K562 (cell line): ENCODE results near the gene DAO. TPM values are rescaled to one million over a fixed set of nuclear protein-coding genes. Genes with fewer than 3 reads are reported as not detected.
A peak's percentile ranks its signal among the peaks of the same experiment; 100 is the strongest.

Experiments used
- ATAC-seq: fragments of 200-7000 bp; cut with Tn5 transposase; 3 replicates; pipeline ENCODE4 v1.9.1; 2020; ENCODE audit warnings: moderate library complexity
- BruUV-seq: library from RNA; stranded (reverse); fragments of 400-500 nt; replicated peaks from 2 replicates; lab custom pipeline; 2021; lab: Mats Ljungman, UMichigan
- CTCF ChIA-PET: fragments of 300-600 bp; formaldehyde crosslinking; extraction: SDS; loops from one replicate; lab custom pipeline; 2021; ENCODE audit warnings: low intra/inter-chr PET ratio; lab: Yijun Ruan, JAX
- POLR2A ChIA-PET: fragments of 300-600, 350-650 bp; sonication (Branson Sonifier 250); formaldehyde crosslinking; extraction: SDS; loops from one replicate; lab custom pipeline; 2021; ENCODE audit warnings: antibody characterized with exemption, inconsistent platforms; lab: Yijun Ruan, JAX
- DNase-seq, 4 experiments: peaks; one replicate each; pipeline versions ENCODE4 v3.0.0 to v3.0.0-alpha.2; 2011 to 2018; ENCODE audit warnings: low spot score in 3 of 4, mixed read lengths in 3 of 4; ENCODE audit errors: extremely low read depth in 1 of 4
- FAIRE-seq: peaks from 2 replicates; lab custom pipeline; 2011; peaks lifted over from hg19 to GRCh38; lab: Jason Lieb, UNC
- H2AFZ ChIP-seq: 2 replicates; pipeline ENCODE4 v1.6.0; 2011; ENCODE audit warnings: low read depth, low read length, control low read depth, inconsistent platforms
- H3K27ac ChIP-seq: fragments of 200-600 bp; 3 replicates; pipeline ENCODE4 v1.8.0; 2011; ENCODE audit warnings: low read depth, mild to moderate bottlenecking, control low read depth, inconsistent platforms, low read length, moderate library complexity, mixed read lengths; ENCODE audit errors: extremely low read depth
- H3K27me3 ChIP-seq, 2 experiments: fragments of 300-600 bp in 1 of 2; 2 replicates in 1 of 2; 3 replicates in 1 of 2; pipeline versions ENCODE4 v1.6.0 to v1.8.0; 2011; ENCODE audit warnings: inconsistent platforms in 2 of 2, low read length in 2 of 2, mild to moderate bottlenecking in 1 of 2, mixed read lengths in 1 of 2, moderate library complexity in 1 of 2; ENCODE audit not compliant: control insufficient read depth in 2 of 2, insufficient read depth in 2 of 2
- H3K36me3 ChIP-seq: fragments of 300-600 bp; 3 replicates; pipeline ENCODE4 v1.8.0; 2011; ENCODE audit warnings: mild to moderate bottlenecking, low read length, inconsistent platforms; ENCODE audit not compliant: control insufficient read depth, insufficient read depth
- H3K4me1 ChIP-seq, 2 experiments: fragments of 200-600 bp in 1 of 2; replicated peaks in 1 of 2; 2 replicates in 1 of 2; 3 replicates in 1 of 2; pipeline versions ENCODE4 v1.5.1 to v1.8.0; 2011; ENCODE audit warnings: inconsistent platforms in 2 of 2, low read length in 2 of 2, mild to moderate bottlenecking in 1 of 2, mixed read lengths in 1 of 2, moderate library complexity in 1 of 2; ENCODE audit not compliant: control insufficient read depth in 2 of 2, insufficient read depth in 2 of 2
- H3K4me2 ChIP-seq: 2 replicates; pipeline ENCODE4 v1.6.1; 2011; ENCODE audit warnings: low read length, control low read depth, inconsistent platforms, mixed read lengths; ENCODE audit not compliant: insufficient read depth
- H3K4me3 ChIP-seq: fragments of 200-600 bp; sonication (generic), shearing (Covaris generic); 2 replicates; pipeline ENCODE4 v1.5.1; 2016; ENCODE audit warnings: control low read depth, inconsistent platforms
- H3K79me2 ChIP-seq: fragments of 200-600 bp; 3 replicates; pipeline ENCODE4 v1.8.0; 2011; ENCODE audit warnings: low read length, inconsistent platforms; ENCODE audit not compliant: control insufficient read depth, insufficient read depth
- H3K9ac ChIP-seq, 2 experiments: 2 replicates each; pipeline versions ENCODE4 v1.6.0 to v1.6.1; 2011; ENCODE audit warnings: low read depth in 2 of 2, low read length in 2 of 2, control low read depth in 1 of 2, inconsistent platforms in 1 of 2, mild to moderate bottlenecking in 1 of 2, mixed read lengths in 1 of 2; ENCODE audit not compliant: insufficient read depth in 1 of 2
- H3K9me1 ChIP-seq: one replicate; pipeline ENCODE4 v1.6.0; 2011; ENCODE audit warnings: inconsistent platforms, mild to moderate bottlenecking, low read length, moderate library complexity; ENCODE audit not compliant: control insufficient read depth, insufficient read depth
- H3K9me3 ChIP-seq: replicated peaks from 2 replicates; pipeline ENCODE4 v1.5.1; 2011; ENCODE audit warnings: low read depth, low read length, inconsistent platforms; ENCODE audit not compliant: control insufficient read depth, insufficient read depth
- H4K20me1 ChIP-seq: replicated peaks from 2 replicates; pipeline ENCODE4 v1.6.1; 2011; ENCODE audit warnings: low read length, inconsistent platforms, mixed read lengths; ENCODE audit not compliant: control insufficient read depth, insufficient read depth
- CSDE1 ChIP-seq, 2 experiments: fragments of 450-650 bp; IDR thresholded peaks; 2 replicates each; pipeline ENCODE4 v1.6.1; 2016; ENCODE audit warnings: mild to moderate bottlenecking in 1 of 2
- MIER1 ChIP-seq: fragments of 450-650 bp; IDR thresholded peaks from 2 replicates; pipeline ENCODE4 v1.6.1; 2016; ENCODE audit warnings: antibody characterized with exemption, mild to moderate bottlenecking, low read depth
- NR2C2 ChIP-seq, 2 experiments: fragments of 200-800 bp in 1 of 2; sonication (Bioruptor generic) in 1 of 2; sonication (generic) in 1 of 2; formaldehyde crosslinking in 1 of 2; IDR thresholded peaks; 2 replicates each; pipeline versions ENCODE4 v1.6.1 to v1.8.0; 2016 to 2022; ENCODE audit warnings: mild to moderate bottlenecking in 1 of 2, missing compliant biosample characterization in 1 of 2, missing genetic modification characterization in 1 of 2, missing genetic modification reagents in 1 of 2
- TEAD2 ChIP-seq: fragments of 450-650 bp; IDR thresholded peaks from 2 replicates; pipeline ENCODE4 v1.6.1; 2016; ENCODE audit warnings: missing genetic modification characterization, control low read depth, missing compliant biosample characterization
- WGBS: fragments of 100-300 bp; shearing (Covaris generic); methylation state at CpG from one replicate; pipeline ENCODE4 v1.1.6; 2016; ENCODE audit warnings: low coverage, mixed read lengths; ENCODE audit not compliant: insufficient coverage; ENCODE audit errors: missing lambda C conversion rate; 5-methylcytosine and 5-hydroxymethylcytosine counted together
- in situ Hi-C: fragments of 300-500 bp; cut with MboI; formaldehyde crosslinking; loops from 4 replicates; pipeline ENCODE4 v1.15.0; 2018; ENCODE audit warnings: inconsistent platforms, mixed read lengths
- intact Hi-C: fragments of 100-400 bp; cut with micrococcal nuclease; formaldehyde crosslinking; loops from 2 replicates; pipeline ENCODE4 v1.14.2; 2022
- polyA plus RNA-seq, 8 experiments: library from polyadenylated mRNA; depleted of rRNA in 4 of 8; stranded (reverse) in 5 of 8; unstranded in 3 of 8; fragments of >200 nt; fragmentation: Nextera tagmentation in 2 of 8; fragmentation: Illumina TruSeq in 1 of 8; extraction: Ambion mirVana in 2 of 8; extraction: Trizol in 1 of 8; gene quantifications; 2 replicates each; pipeline versions ENCODE4 v1.2.1 to v1.2.3, GENCODE V29; 2011 to 2014; ENCODE audit warnings: inconsistent platforms in 1 of 8, missing spikeins in 1 of 8
- total RNA-seq, 7 experiments: library from RNA; depleted of rRNA in 6 of 7; stranded (reverse); fragments of >200 nt in 6 of 7; fragmentation: Illumina TruSeq in 2 of 7; extraction: Trizol in 2 of 7; gene quantifications; 2 replicates each; pipeline versions ENCODE4 v1.2.1 to v1.2.3, GENCODE V29; 2011 to 2021; ENCODE audit warnings: low replicate concordance in 1 of 7
- TF ChIP-seq, protein P1 (sequence below): fragments of 450-650 bp; formaldehyde crosslinking; conservative IDR thresholded peaks from 2 replicates; pipeline ENCODE4 v1.4.0; 2022; ENCODE audit warnings: mild to moderate bottlenecking, missing genetic modification characterization
- TF ChIP-seq, protein P2 (sequence below): fragments of 450-650 bp; IDR thresholded peaks from 2 replicates; pipeline ENCODE4 v1.6.1; 2016; ENCODE audit warnings: mild to moderate bottlenecking, moderate library complexity

The DAO gene
- total and polyA plus RNA-seq, 9 of the 15 experiments (the other 6 are each of a cell fraction or from before 2014, with no cell fraction given), result not detected

DNA sequence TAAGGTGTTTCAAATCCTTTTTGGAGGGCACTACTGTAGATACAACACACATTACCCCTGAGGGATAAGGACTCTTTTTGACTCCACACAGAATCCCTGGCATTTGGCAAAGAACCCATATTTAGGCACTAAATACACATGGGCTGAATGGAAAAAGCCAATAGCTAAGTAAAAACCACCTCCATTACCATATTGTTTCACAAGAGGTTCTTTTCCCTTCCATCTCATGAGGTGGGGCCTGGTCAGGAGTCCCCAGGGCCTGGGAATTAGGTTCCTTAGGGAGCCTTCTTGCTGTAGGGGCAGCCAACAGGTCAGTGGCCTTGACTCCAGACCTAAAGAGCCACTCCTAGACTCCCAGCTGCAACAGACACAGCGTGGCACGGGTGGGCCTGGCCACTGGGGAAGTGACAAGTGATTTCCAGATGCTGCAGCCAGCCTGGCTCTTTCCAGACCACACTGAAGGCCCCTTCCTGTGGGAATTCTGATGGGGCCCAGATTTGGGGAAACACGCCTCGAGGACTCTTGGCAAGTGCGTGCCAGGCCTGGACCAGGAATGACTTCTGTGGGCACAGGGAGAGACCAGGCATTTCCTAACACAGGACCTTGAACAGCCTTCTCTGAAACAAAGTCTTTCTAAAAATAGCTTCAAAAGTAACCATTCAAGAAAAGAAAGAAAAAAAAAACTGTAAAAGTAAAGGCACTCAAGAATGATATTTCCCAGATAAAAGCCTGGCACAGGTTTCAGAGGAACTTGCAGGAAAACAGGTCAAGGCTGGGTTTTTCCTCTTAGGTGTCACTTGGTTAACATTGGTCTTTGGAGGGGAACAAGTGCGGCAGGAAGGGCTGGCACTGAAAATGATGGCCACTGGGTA is 40.6 kb upstream of the DAO start:
- H3K9me3 ChIP-seq, result no peaks in the 10 kb centered on the region
- H3K4me3 ChIP-seq, result no peak overlapping the region
- H3K36me3 ChIP-seq, result no peaks in the 10 kb centered on the region; the same call in 2 of the 3 replicates
- no peaks in the 10 kb centered on the region for H3K9me1 ChIP-seq
- H3K27ac ChIP-seq, result peak overlapping the region; percentile 79
- FAIRE-seq (no peak), DNase-seq (no peak), ATAC-seq (no peak)
- H3K4me2 ChIP-seq, result 0 out of 2 replicates have a peak overlapping the region, but pooled peaks have one; percentile 48
- CTCF ChIA-PET, result no interaction called here
- WGBS, result 81% methylated on average over 6 of the region's 6 CpGs
- peaks cover 10 to 18% of the 10 kb centered on the region in 2 experiments for H3K4me1 ChIP-seq
- no TSS peak for BruUV-seq
- H3K9ac ChIP-seq, result peak overlapping the region; percentile 36 to 54
- in situ Hi-C loops, result no loop called here
- no peaks in the 10 kb centered on the region for H4K20me1 ChIP-seq
- no peaks in the 10 kb centered on the region for H3K27me3 ChIP-seq
- intact Hi-C loops, result no loop called here
- POLR2A ChIA-PET, result interaction anchor here (0.7 to 1.4 kb wide), 2 partner anchors 9 to 309 kb away, joined by 3 to 5 read pairs; no protein-coding TSS in a partner anchor
- peak overlapping the region; percentile 79; the same call in 1 of the 2 replicates for H2AFZ ChIP-seq
- H3K79me2 ChIP-seq, result no peaks in the 10 kb centered on the region
- TF ChIP-seq MIER1, result no peak
- TF ChIP-seq NR2C2 (CRISPR knock-in tag; IDR thresholded peaks at IDR 0.05), result no peak
- 0 out of 2 replicates have a peak, but pooled peaks have one; percentile 1 for TF ChIP-seq NR2C2 (tag; IDR thresholded peaks at IDR 0.05)
- no peak for TF ChIP-seq CSDE1 (IDR thresholded peaks at IDR 0.05)
- TF ChIP-seq, protein P1, sequence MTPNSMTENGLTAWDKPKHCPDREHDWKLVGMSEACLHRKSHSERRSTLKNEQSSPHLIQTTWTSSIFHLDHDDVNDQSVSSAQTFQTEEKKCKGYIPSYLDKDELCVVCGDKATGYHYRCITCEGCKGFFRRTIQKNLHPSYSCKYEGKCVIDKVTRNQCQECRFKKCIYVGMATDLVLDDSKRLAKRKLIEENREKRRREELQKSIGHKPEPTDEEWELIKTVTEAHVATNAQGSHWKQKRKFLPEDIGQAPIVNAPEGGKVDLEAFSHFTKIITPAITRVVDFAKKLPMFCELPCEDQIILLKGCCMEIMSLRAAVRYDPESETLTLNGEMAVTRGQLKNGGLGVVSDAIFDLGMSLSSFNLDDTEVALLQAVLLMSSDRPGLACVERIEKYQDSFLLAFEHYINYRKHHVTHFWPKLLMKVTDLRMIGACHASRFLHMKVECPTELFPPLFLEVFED (CRISPR knock-in tag), result peak; percentile 46; the same call in 1 of the 2 replicates
- TF ChIP-seq, protein P2, sequence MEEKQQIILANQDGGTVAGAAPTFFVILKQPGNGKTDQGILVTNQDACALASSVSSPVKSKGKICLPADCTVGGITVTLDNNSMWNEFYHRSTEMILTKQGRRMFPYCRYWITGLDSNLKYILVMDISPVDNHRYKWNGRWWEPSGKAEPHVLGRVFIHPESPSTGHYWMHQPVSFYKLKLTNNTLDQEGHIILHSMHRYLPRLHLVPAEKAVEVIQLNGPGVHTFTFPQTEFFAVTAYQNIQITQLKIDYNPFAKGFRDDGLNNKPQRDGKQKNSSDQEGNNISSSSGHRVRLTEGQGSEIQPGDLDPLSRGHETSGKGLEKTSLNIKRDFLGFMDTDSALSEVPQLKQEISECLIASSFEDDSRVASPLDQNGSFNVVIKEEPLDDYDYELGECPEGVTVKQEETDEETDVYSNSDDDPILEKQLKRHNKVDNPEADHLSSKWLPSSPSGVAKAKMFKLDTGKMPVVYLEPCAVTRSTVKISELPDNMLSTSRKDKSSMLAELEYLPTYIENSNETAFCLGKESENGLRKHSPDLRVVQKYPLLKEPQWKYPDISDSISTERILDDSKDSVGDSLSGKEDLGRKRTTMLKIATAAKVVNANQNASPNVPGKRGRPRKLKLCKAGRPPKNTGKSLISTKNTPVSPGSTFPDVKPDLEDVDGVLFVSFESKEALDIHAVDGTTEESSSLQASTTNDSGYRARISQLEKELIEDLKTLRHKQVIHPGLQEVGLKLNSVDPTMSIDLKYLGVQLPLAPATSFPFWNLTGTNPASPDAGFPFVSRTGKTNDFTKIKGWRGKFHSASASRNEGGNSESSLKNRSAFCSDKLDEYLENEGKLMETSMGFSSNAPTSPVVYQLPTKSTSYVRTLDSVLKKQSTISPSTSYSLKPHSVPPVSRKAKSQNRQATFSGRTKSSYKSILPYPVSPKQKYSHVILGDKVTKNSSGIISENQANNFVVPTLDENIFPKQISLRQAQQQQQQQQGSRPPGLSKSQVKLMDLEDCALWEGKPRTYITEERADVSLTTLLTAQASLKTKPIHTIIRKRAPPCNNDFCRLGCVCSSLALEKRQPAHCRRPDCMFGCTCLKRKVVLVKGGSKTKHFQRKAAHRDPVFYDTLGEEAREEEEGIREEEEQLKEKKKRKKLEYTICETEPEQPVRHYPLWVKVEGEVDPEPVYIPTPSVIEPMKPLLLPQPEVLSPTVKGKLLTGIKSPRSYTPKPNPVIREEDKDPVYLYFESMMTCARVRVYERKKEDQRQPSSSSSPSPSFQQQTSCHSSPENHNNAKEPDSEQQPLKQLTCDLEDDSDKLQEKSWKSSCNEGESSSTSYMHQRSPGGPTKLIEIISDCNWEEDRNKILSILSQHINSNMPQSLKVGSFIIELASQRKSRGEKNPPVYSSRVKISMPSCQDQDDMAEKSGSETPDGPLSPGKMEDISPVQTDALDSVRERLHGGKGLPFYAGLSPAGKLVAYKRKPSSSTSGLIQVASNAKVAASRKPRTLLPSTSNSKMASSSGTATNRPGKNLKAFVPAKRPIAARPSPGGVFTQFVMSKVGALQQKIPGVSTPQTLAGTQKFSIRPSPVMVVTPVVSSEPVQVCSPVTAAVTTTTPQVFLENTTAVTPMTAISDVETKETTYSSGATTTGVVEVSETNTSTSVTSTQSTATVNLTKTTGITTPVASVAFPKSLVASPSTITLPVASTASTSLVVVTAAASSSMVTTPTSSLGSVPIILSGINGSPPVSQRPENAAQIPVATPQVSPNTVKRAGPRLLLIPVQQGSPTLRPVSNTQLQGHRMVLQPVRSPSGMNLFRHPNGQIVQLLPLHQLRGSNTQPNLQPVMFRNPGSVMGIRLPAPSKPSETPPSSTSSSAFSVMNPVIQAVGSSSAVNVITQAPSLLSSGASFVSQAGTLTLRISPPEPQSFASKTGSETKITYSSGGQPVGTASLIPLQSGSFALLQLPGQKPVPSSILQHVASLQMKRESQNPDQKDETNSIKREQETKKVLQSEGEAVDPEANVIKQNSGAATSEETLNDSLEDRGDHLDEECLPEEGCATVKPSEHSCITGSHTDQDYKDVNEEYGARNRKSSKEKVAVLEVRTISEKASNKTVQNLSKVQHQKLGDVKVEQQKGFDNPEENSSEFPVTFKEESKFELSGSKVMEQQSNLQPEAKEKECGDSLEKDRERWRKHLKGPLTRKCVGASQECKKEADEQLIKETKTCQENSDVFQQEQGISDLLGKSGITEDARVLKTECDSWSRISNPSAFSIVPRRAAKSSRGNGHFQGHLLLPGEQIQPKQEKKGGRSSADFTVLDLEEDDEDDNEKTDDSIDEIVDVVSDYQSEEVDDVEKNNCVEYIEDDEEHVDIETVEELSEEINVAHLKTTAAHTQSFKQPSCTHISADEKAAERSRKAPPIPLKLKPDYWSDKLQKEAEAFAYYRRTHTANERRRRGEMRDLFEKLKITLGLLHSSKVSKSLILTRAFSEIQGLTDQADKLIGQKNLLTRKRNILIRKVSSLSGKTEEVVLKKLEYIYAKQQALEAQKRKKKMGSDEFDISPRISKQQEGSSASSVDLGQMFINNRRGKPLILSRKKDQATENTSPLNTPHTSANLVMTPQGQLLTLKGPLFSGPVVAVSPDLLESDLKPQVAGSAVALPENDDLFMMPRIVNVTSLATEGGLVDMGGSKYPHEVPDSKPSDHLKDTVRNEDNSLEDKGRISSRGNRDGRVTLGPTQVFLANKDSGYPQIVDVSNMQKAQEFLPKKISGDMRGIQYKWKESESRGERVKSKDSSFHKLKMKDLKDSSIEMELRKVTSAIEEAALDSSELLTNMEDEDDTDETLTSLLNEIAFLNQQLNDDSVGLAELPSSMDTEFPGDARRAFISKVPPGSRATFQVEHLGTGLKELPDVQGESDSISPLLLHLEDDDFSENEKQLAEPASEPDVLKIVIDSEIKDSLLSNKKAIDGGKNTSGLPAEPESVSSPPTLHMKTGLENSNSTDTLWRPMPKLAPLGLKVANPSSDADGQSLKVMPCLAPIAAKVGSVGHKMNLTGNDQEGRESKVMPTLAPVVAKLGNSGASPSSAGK, result no peak
- TF ChIP-seq TEAD2, result no peak
